Ectodermal cell (in vitro differentiated cells): Measurements from ENCODE around the gene ETV5.
"Not testable (repeated sequence)": the region's sequence is repeated elsewhere in the genome, so short reads cannot be mapped to it uniquely, and the experiment has no call there.

Experiments
- H3K27ac ChIP-seq: 2 replicates; pipeline ENCODE4 v1.7.0; 2013; ENCODE audit warnings: mild to moderate bottlenecking, low read depth, low read length; ENCODE audit not compliant: insufficient read depth, poor library complexity, severe bottlenecking
- H3K27me3 ChIP-seq: 2 replicates; pipeline ENCODE4 v1.7.0; 2013; ENCODE audit warnings: mild to moderate bottlenecking, low read length; ENCODE audit not compliant: insufficient read depth, control insufficient read depth, poor library complexity, severe bottlenecking
- H3K36me3 ChIP-seq: one replicate; pipeline ENCODE4 v1.7.0; 2013; ENCODE audit warnings: low read length; ENCODE audit not compliant: control insufficient read depth, insufficient read depth
- H3K4me1 ChIP-seq: one replicate; pipeline ENCODE4 v1.7.0; 2013; ENCODE audit warnings: low read length; ENCODE audit not compliant: control insufficient read depth, insufficient read depth
- H3K4me3 ChIP-seq: 2 replicates; pipeline ENCODE4 v1.7.0; 2013; ENCODE audit warnings: low read depth, low read length, control low read depth; ENCODE audit not compliant: insufficient read depth
- H3K9me3 ChIP-seq: 2 replicates; pipeline ENCODE4 v1.7.0; 2013; ENCODE audit warnings: mild to moderate bottlenecking, low read length, moderate library complexity; ENCODE audit not compliant: control insufficient read depth
- WGBS, 2 experiments: methylation state at CpG; one replicate each; pipeline ENCODE4 v1.1.7; 2013; ENCODE audit warnings: missing lambda C conversion rate in 2 of 2; 5-methylcytosine and 5-hydroxymethylcytosine counted together

Gene ETV5

DNA sequence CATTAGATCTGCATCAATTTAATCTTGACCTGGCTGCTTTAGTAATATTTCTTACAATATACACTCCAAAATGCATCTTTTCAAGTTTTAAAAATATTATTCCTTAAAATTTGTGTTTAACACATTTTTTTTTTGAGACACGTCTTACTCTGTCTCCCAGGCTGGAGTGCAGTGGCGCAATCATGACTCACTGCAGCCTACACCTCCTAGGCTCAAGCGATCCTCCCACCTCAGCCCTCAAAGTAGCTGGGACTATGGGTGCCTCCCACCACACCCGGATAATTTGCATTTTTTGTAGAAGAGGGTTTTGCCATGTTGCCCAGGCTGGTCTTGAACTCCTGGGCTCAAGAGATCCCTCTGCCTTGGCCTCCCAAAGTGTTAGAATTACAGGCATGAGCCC is 73.6 kb downstream of the ETV5 start:
- no peaks in the 10 kb centered on the region for H3K4me1 ChIP-seq
- H3K27me3 ChIP-seq = no peaks in the 10 kb centered on the region
- 90 to 95% methylated on average over 4 of the region's 4 CpGs for WGBS, 2 experiments
- H3K4me3 ChIP-seq = no peak overlapping the region
- no peaks in the 10 kb centered on the region for H3K9me3 ChIP-seq
- H3K36me3 ChIP-seq = no peaks in the 10 kb centered on the region
- H3K27ac ChIP-seq = no peak overlapping the region

DNA sequence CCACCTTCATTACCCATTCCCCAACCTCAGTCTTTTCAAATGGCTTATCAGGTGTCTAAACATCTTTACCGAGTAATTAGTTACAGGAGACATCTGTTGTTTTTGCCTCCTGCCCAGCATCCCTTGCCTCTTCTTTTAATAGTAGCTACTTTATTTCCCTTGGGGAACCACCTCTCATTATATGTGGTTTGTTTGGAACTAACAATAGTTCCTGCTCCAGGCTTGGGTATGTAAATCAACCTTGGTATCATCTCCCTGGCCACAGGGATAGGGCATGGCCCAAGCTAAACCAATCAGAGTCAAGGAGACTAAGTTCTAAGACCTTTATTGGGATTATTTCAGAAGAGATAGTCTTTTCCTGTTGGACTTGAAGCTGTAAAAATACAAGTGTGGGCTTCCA is 76.6 kb downstream of the ETV5 start:
- no peak overlapping the region for H3K4me3 ChIP-seq
- H3K4me1 ChIP-seq = no peaks in the 10 kb centered on the region
- 93 to 100% methylated on average over 1 of the region's 1 CpG for WGBS, 2 experiments
- no peaks in the 10 kb centered on the region for H3K36me3 ChIP-seq
- no peaks in the 10 kb centered on the region for H3K9me3 ChIP-seq
- no peaks in the 10 kb centered on the region for H3K27me3 ChIP-seq
- H3K27ac ChIP-seq = no peak overlapping the region

DNA sequence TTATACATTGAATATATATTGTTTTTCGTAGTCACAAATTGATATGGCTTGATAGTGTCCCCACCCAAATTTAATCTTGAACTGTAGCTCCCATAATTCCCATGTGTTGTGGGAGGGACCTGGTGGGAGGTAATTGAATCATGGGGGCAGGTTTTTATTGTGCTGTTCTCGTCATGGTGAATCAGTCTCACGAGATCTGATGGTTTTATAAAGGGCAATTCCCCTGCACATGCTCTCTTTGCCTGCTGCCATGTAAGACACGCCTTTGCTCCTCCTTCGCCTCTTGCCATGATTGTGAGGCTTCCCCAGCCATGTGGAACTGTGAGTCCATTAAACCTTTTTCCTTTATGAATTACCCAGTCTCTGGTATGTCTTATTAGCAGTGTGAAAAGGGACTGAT is 82.9 kb downstream of the ETV5 start:
- 87 to 91% methylated on average over 4 to 5 of the region's 5 CpGs for WGBS, 2 experiments
- not testable (repeated sequence) for H3K4me1 ChIP-seq, H3K9me3 ChIP-seq, H3K4me3 ChIP-seq, H3K27ac ChIP-seq, H3K36me3 ChIP-seq, H3K27me3 ChIP-seq

DNA sequence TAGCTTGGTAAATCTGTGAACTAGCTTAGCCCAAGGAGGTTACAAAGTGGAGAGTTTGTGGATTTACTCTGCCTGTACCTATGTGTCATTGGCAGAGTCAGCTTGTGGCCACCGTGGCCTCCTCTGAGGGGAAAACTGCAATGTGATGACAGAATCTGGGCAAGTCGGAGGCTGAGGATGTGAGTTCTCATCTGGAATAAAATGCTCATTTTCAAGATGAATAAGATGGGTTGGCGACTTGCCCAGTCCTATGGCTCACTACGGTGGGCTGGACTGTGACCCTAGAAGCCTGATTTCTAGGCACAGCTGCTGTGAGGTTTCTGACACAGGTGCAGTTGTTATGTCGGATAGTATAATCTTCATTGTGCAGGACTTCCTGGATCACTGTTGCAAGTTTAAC is 83.7 kb downstream of the ETV5 start:
- 88 to 94% methylated on average over 5 of the region's 5 CpGs for WGBS, 2 experiments
- Histone ChIP-seq H3K4me1 (no peaks in the 10 kb centered on the region), H3K27ac (no peak overlapping the region)

DNA sequence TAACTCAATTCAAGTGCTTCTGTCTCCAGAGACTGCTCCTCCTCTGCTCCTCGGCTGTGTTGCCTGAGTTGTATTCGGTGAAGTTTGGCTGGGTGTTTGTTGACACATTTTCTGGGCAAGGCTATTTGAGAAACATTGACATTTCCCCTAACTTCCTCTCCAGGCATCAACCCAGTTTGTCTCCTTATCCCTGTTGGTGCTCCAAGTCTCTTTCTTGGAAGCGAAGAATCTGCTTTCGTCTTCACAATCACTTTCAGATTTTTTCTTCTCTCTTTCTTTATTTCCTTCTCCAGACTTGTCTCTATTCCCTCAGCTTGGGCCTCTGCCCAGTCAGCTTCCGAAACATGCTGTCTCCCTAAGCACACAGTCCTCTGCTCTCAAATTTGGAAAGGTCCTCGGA is 84.7 kb downstream of the ETV5 start:
- 90 to 95% methylated on average over 6 of the region's 6 CpGs for WGBS, 2 experiments
- H3K27me3 ChIP-seq = no peaks in the 10 kb centered on the region

More for the DNA sequence above, 83.7 kb downstream of the ETV5 start:
- H3K27me3 ChIP-seq = no peaks in the 10 kb centered on the region
- no peak overlapping the region for H3K4me3 ChIP-seq
- no peaks in the 10 kb centered on the region for H3K36me3 ChIP-seq
- H3K9me3 ChIP-seq = no peaks in the 10 kb centered on the region

DNA sequence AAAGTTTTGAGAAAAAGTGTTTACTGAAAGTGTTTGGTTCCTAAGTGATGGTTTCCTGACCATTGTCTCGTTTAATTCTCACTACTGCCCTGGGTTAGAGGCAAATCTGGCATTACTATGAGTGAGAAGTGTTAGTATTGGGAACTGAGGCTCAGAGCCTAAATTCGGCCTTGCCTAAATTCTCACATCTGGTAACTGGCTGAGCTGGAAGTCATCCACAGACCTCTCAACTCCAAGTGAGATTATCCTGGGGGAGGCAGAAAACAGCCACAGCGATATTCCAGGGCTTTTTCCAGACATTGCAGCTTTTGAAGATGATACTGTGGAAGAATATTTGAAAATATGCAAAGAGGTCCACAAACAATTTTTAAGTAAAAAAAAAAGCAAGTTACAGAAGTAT is 86.0 kb downstream of the ETV5 start:
- Histone ChIP-seq H3K27me3 (no peaks in the 10 kb centered on the region), H3K9me3 (no peaks in the 10 kb centered on the region), H3K36me3 (no peaks in the 10 kb centered on the region), H3K4me1 (no peaks in the 10 kb centered on the region), H3K4me3 (no peak overlapping the region), H3K27ac (no peak overlapping the region)
- 88 to 94% methylated on average over 3 of the region's 3 CpGs for WGBS, 2 experiments

More for the DNA sequence above, 84.7 kb downstream of the ETV5 start:
- no peaks in the 10 kb centered on the region for H3K36me3 ChIP-seq
- H3K4me1 ChIP-seq = no peaks in the 10 kb centered on the region
- H3K9me3 ChIP-seq = no peaks in the 10 kb centered on the region
- H3K27ac ChIP-seq = no peak overlapping the region
- H3K4me3 ChIP-seq = no peak overlapping the region

DNA sequence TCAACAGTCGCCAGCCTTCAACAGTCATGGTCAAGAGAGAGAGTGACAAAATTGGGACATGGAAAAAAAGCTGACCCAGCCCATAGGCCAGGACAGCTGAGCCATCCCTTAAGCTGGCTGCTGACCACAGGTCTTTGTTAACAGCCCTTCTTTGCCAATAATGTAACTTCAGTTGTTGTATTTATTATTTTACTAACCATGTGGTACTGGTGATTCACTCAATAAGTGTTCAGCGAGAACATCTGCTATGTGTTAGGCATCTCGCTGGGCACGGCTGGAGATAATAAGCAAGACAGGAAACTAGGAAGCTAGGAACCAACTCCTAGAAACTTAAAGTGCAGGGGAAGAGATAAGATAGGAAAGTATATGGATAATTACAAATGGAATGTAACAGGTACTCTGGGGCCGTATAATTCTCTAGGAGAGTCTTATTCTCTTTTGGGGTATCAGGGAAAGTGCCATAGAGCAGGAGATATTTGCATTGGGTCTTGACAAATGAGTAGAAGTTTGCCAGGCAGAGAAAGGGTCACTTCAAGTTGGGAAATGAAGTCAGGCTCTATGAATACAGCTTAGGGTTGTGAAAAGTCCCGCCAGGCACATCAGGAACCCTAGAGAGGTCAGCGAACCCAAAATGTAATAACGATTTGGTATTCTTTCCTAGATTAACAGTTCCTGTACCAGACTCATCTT is 87.1 kb downstream of the ETV5 start:
- H3K27ac ChIP-seq = no peak overlapping the region
- no peaks in the 10 kb centered on the region for H3K9me3 ChIP-seq
- H3K4me1 ChIP-seq = no peaks in the 10 kb centered on the region
- WGBS, 2 experiments = 95% methylated on average over 8 of the region's 8 CpGs
- no peak overlapping the region for H3K4me3 ChIP-seq
- no peaks in the 10 kb centered on the region for H3K36me3 ChIP-seq
- H3K27me3 ChIP-seq = no peaks in the 10 kb centered on the region

DNA sequence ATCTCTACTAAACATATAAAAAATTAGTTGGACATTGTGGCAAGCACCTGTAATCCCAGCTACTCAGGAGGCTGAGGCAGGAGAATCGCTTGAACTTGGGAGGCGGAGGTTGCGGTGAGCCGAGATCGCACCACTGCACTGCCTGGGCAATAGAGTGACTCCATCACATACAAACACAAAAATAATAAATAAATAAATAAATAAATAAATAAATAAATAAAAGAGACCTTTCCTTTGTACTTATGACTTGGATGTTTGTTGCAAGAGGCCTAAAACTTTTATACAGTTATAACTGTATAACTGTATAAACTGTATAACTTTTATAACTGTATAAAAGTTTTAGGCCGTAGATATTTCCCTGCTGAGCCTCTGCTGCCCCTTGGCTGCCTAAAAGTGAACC is 87.6 kb downstream of the ETV5 start:
- H3K27ac ChIP-seq, H3K9me3 ChIP-seq, H3K27me3 ChIP-seq, H3K36me3 ChIP-seq, H3K4me3 ChIP-seq, H3K4me1 ChIP-seq: not testable (repeated sequence)
- 89 to 94% methylated on average over 6 of the region's 6 CpGs for WGBS, 2 experiments

DNA sequence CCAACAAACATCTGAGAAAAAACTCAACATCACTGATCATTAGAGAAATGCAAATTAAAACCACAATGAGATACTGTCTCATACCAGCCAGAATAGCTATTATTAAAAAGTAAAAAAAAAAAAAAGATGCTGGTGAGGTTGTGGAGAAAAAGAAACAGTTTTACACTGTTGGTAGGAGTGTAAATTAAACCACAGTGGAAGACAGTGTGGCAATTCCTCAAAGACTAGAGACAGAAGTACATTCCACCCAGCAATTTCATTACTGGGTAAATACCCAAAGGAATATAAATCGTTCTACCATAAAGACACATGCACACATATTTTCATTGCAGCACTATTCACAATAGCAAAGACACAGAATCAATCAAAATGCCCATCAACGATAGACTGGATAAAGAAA is 89.6 kb downstream of the ETV5 start:
- H3K4me3 ChIP-seq, H3K9me3 ChIP-seq, H3K27me3 ChIP-seq, H3K4me1 ChIP-seq, H3K27ac ChIP-seq, H3K36me3 ChIP-seq: not testable (repeated sequence)
- 78 to 91% methylated on average over 2 of the region's 2 CpGs for WGBS, 2 experiments

DNA sequence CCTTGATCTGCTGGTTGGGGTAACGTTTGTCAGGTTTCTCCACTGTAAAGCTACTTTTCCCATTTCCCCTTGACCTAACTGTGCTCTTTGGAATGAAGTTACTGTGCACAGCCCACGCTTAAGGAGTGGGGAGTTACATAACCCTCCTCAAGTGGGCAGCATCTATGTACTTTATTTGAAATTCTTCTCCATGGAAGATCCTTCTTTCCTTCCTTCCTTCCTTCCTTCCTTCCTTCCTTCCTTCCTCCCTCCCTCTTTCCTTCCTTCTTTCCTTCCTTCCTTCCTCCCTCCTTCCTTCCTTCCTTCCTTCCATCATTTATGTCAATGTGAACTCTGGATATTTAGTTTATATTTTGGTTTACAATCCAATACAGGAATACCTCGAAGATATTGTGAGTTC is 94.0 kb downstream of the ETV5 start:
- 86 to 88% methylated on average over 2 of the region's 3 CpGs for WGBS, 2 experiments
- no peak overlapping the region for H3K27ac ChIP-seq
- H3K4me3 ChIP-seq = no peak overlapping the region
- H3K4me1 ChIP-seq = no peaks in the 10 kb centered on the region
- H3K27me3 ChIP-seq = no peaks in the 10 kb centered on the region
- H3K9me3 ChIP-seq = no peaks in the 10 kb centered on the region
- H3K36me3 ChIP-seq = no peaks in the 10 kb centered on the region

DNA sequence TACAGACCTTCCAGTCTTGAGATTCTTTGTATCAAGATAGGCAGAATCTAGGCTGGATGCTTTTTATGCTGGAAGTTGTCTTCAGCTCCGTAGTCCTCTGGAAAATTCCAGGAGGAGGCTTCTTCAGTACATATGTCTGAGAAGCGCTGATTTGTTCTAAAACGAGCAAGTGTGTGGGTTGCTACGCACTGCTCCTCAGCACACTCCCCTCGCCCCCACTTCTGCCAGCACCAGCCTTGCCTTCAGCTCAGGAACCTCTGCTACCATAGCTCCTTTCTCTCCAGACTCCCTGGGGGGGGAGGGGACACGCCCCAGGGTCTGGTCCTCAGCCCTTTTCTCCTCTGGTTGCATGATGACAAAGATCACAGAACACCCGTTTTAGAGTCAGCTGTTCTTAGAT is 95.6 kb downstream of the ETV5 start:
- H3K27ac ChIP-seq = no peak overlapping the region
- H3K27me3 ChIP-seq = no peaks in the 10 kb centered on the region
- 84 to 88% methylated on average over 7 of the region's 7 CpGs for WGBS, 2 experiments
- H3K9me3 ChIP-seq = no peaks in the 10 kb centered on the region
- no peak overlapping the region for H3K4me3 ChIP-seq
- H3K4me1 ChIP-seq = no peaks in the 10 kb centered on the region
- H3K36me3 ChIP-seq = no peaks in the 10 kb centered on the region
